LNCAP (cell line): Measurements from ENCODE around the gene OR4F15.

Source experiments
- CTCF ChIP-seq: fragments of 450-650 bp; IDR thresholded peaks from 2 replicates; pipeline ENCODE4 v1.5.1; 2017; ENCODE audit warnings: mild to moderate bottlenecking

Gene OR4F15

GRCh38 chr15:101827257-101827656, 15.3 kb downstream of the OR4F15 start:
- no peak for TF ChIP-seq CTCF

GRCh38 chr15:101828774-101829173, 16.8 kb downstream of the OR4F15 start:
- TF ChIP-seq CTCF: no peak

- TF ChIP-seq CTCF: no peak
Observed at GRCh38 chr15:101841656-101842055, 29.7 kb downstream of the OR4F15 start.

GRCh38 chr15:101844916-101845315, 32.9 kb downstream of the OR4F15 start:
- no peak for TF ChIP-seq CTCF

GRCh38 chr15:101852356-101852755, 40.4 kb downstream of the OR4F15 start:
- no peak for TF ChIP-seq CTCF
